ENCODE measurements around the gene AKAP6.
A peak's percentile ranks its signal among the peaks of the same experiment; 100 is the strongest.
"Not testable (repeated sequence)": the region's sequence is repeated elsewhere in the genome, so short reads cannot be mapped to it uniquely, and the experiment has no call there.

AKAP6 gene

DNA sequence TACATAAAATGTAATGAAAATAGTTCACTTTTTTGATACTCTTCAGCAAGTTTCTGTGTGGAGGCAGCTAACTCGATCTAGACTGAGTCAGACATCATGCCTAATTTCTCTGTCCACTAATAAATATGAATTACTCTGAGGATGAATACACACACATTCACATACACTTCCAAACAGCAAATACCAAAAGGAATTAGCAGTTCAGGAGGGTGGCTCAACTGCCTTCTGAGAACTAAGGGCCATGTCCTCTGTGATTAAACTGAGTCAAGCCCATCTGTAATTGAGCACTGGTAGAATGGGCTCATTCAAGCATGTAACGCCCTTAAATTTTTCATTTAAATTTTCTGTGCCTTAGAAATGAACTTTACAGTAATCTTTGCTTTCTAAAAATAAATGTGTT is 242.5 kb downstream of the AKAP6 start:
- TF ChIP-seq, protein P1, sequence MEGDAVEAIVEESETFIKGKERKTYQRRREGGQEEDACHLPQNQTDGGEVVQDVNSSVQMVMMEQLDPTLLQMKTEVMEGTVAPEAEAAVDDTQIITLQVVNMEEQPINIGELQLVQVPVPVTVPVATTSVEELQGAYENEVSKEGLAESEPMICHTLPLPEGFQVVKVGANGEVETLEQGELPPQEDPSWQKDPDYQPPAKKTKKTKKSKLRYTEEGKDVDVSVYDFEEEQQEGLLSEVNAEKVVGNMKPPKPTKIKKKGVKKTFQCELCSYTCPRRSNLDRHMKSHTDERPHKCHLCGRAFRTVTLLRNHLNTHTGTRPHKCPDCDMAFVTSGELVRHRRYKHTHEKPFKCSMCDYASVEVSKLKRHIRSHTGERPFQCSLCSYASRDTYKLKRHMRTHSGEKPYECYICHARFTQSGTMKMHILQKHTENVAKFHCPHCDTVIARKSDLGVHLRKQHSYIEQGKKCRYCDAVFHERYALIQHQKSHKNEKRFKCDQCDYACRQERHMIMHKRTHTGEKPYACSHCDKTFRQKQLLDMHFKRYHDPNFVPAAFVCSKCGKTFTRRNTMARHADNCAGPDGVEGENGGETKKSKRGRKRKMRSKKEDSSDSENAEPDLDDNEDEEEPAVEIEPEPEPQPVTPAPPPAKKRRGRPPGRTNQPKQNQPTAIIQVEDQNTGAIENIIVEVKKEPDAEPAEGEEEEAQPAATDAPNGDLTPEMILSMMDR (conservative IDR thresholded peaks at IDR 0.05) = no peak
- TF ChIP-seq ZFX (IDR thresholded peaks at IDR 0.05) = no peak
- H3K27ac ChIP-seq = no peak overlapping the region

DNA sequence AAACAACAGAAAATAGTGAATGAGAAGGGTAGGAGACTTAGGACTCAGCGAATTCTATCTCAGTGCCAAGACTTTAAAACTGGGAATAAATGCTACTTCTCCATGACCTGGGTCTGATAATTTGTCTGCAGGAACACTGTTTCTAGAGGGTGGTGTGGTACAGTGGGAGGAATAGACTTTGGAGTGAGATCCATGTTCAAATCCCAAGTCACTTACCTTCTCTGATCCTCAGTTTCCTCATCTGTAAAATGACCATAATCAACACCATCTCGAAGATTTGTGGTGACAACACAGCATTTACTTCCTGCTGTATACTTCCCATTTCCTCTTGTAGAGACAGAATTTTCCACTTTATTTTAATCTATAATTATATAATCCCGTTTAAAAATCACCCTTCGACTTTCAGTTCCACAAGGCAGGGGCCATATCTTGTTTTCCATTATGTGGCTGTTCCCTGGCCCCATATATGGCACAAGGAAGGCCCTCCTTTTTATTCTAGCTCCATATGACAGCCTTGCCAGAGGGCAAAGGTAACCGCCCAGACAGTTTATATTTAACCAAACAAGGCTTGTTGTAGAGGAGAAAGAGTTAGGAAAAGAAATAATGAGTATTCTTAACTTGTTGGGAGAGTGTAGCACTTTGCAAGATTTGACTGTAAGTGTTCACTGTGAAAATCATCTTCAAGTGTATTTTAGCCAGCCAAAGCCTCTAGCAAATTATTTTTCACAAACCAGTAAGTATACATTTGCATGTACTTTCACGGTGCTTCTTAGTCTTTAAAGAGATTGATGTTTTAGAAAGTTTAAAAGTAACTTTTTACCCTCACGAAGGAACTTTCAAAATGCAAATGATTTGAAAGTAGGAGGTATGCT is 243.1 kb downstream of the AKAP6 start:
- no peak overlapping the region for H3K27ac ChIP-seq
- TF ChIP-seq, protein P1 (conservative IDR thresholded peaks at IDR 0.05) = no peak
- TF ChIP-seq ZFX (IDR thresholded peaks at IDR 0.05) = no peak

DNA sequence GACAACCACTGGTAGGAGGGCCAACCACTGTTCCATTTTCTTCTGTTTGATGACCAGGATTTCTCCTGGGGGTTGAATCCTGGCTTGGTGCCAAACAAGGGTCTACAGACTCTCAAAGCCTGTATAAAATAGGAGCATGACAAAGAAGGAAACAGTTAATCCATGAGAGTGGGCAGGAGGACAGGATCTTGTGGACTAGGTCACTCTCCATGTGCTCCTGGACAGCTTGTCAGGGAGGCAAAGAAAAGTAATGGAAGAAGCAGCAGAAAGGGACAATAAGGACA is 243.7 kb downstream of the AKAP6 start:
- TF ChIP-seq ZFX (IDR thresholded peaks at IDR 0.05) = no peak
- TF ChIP-seq, protein P1 (conservative IDR thresholded peaks at IDR 0.05) = no peak
- no peak overlapping the region for H3K27ac ChIP-seq

DNA sequence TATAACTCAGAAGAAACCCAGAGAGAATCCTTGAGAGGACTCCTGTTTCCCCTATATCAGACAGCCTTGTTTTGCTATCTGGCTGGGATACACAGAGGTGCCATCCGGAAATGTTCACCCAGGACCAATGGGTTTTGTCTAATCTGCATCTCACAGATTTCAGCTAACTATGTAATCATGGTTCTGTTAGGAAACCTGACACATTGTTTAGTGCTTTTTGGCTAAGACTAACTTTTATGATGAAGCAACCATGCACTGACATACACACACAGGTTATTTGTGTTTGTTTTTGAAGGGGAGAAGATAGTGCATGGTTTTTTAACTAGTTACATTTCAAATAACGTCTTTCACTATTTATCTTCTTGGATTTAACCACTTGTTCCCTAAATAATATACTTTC is 245.2 kb downstream of the AKAP6 start:
- H3K27ac ChIP-seq = no peak overlapping the region
- TF ChIP-seq ZFX (IDR thresholded peaks at IDR 0.05) = no peak
- TF ChIP-seq, protein P1 (conservative IDR thresholded peaks at IDR 0.05) = no peak

DNA sequence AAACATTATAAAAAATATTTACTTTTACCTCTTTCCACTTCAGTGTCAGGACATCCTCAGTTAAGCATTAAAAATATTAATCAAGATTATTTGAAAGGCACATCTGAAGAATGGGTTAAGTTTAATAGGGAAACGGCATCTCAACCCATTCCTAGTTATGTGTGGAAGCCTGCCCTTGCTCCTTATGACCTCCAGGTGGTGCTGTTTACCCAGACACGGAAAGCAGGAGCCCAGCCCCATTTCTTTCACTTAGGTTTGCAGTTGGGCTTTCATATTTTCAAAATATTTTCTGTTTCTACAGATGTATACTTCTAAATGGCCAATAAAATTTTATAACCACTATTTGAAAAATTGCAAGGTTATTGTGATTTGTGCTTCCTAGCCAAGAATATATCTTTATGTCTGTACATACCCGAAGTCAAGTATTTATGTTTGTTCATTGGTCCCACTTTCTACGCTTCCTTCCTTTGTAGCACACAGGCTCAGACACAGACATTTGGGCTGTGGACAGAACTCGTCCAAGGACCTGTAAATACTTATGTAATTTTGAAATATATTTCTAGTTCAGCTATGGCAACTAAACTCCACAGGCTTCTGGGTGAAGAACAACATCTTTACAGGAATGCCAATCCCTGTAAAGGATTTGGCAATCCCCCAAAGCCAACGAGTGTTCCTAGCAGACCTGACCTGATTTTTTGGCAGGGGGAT is 247.1 kb downstream of the AKAP6 start:
- TF ChIP-seq ZFX (IDR thresholded peaks at IDR 0.05) = no peak
- TF ChIP-seq, protein P1 (conservative IDR thresholded peaks at IDR 0.05) = peak; percentile 96
- H3K27ac ChIP-seq = no peak overlapping the region

DNA sequence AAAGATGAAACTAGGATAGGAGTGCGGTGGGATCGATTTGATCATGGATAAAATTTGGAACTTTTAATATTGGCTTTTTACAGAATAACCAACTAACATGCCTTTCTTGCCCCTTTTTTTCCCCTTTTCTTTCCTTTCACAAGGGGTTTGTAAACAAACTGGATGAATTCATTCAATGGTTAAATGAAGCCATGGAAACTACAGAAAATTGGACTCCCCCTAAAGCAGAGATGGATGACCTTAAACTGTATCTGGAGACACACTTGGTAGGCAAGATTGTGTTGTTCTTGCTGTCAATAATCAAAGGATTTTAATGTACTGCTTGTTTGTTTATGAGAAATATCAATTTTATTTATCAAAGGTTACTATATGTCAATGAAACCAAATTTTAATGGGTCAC is 247.9 kb downstream of the AKAP6 start:
- no peak overlapping the region for H3K27ac ChIP-seq
- TF ChIP-seq, protein P1 (conservative IDR thresholded peaks at IDR 0.05) = no peak
- TF ChIP-seq ZFX (IDR thresholded peaks at IDR 0.05) = no peak

DNA sequence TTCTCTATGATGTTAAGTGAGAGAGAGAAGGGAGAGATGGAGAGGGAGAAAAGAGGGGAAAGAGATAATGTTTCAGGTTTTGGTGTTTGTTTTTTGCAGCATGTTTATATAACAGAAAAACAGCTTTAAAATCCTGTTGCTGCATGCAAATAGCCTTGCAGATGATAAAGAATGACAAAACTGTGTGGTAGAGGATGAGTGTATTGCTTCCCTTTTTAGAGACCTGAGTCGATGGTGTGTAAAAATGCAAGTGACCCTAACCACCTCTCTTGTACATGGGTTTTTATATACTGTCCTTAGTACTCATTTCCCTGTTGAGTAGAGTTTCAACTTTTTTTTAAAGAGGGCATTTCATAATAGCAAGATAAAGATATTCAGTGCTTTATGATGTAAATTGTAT is 249.1 kb downstream of the AKAP6 start:
- TF ChIP-seq, protein P1 (conservative IDR thresholded peaks at IDR 0.05) = no peak
- TF ChIP-seq ZFX (IDR thresholded peaks at IDR 0.05) = no peak
- no peak overlapping the region for H3K27ac ChIP-seq

DNA sequence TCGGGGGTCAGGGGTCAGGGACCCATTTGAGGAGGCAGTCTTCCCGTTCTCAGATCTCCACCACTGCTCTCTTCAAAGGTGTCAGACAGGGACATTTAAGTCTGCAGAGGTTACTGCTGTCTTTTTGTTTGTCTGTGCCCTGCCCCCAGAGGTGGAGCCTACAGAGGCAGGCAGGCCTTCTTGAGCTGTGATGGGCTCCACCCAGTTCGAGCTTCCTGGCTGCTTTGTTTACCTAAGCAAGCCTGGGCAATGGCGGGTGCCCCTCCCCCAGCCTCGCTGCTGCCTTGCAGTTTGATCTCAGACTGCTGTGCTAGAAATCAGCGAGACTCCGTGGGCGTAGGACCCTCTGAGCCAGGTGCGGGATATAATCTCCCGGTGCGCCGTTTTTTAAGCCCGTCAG is 254.3 kb downstream of the AKAP6 start:
- not testable (repeated sequence) for H3K27ac ChIP-seq
